HG03066 (cell line): ENCODE measurements around the gene CALR3.

Source experiments
- ATAC-seq: cut with Tn5 transposase; IDR thresholded peaks from one replicate; pipeline ENCODE4 v1.9.1; 2021; ENCODE audit warnings: low read depth; ENCODE audit not compliant: unreplicated experiment

Gene CALR3

DNA sequence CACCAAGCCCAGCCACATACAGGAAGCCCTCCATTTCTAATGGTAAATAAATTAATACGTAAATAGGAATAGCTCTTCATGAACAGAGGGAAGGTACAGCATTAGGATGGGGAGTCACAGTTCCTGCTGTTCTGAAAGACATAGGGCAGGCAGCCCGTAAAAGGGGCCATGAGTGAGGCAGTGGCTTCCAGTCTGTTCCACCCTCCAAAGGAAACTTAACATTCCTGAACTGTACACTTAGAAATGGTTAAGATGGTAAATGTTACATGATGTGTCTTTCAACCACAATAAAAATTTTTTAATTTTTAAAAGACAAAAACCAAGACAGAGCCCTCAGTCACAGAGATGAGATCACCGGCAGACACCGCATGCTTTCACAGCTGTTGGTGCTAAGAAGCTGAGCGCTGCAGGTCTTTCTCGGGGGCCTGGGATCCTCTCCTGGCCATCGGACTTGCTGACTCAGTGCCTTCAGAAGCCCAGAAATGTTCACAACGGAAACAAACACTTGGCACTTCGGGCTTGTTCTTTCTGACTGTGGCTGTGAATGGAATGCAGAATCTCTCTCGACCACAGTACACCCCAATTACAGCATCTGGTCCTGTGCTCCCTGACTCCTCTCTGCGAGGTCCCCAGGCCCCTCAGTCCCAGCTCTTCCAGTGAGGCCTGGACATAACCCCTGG lies 60.6 kb downstream of the CALR3 start:
- no peak for ATAC-seq

DNA sequence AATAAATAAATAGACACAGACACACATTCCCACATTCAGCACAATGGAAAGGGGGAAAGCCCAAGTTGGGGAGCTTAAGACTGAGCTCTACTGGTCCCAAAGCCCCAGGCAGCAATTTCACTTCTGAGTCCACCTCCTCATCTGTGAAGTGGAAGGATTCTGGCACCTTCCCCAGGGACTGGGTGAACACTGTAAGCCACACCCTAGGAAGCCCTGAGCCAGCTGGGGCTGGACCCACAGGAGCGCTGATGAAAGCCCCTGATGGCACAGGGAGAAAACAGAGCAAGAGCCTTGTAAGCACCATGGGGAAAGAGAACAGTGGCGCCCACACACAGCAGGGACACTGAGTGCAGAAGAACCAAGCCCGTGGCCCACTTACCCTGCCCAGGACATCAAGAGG lies 62.0 kb downstream of the CALR3 start:
- no peak for ATAC-seq

DNA sequence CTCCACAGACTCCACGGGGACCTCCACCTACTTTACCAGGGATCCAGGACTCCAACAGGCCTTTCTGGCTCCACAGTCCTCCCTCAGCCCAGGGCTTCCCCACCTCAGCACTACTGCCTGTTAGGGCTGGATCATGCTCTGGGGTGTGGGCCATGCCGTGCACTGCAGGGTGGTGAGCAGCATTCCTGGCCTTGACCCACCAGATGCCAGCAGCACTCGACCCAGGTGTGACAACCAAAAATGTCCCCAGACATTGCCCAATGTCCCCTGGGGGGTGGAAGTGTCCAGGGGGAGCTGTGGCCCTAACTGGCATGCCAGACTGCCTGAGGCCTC lies 66.2 kb downstream of the CALR3 start:
- no peak for ATAC-seq

DNA sequence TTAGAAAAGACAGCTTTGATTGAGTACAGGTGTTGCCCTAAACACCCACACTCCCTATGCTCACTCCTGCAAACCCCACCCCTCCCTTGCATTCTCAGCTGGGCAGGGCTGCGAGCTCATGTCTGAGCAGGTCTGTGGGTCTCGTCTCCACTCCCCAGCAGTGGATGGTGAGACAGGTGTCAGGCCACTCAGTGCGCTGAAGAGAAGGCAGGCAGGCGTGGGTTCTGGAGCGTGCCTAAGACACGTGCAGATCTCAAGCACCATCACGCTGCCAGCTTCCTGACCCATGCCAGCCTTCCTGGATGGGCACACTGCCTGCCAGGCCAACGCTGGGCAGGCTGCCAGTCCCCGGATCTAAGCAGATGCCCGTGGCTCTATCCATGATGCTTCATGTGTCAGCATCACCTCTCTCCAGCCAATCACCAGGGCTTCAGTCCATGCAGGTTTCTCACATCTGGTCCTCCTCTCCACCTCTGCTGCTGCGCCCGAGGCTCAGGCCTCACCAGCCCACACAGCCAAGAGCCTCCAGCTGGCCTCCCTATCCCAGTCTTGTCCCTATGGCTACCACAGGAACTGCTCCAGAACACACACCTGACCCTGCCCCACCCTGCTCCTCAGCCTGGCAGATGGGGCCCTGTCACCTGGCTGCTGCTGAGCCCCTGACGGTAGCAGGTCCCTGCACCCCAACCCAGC lies 66.8 kb downstream of the CALR3 start:
- no peak for ATAC-seq
